Measurements from ENCODE around the gene LIPC.

Gene LIPC

DNA sequence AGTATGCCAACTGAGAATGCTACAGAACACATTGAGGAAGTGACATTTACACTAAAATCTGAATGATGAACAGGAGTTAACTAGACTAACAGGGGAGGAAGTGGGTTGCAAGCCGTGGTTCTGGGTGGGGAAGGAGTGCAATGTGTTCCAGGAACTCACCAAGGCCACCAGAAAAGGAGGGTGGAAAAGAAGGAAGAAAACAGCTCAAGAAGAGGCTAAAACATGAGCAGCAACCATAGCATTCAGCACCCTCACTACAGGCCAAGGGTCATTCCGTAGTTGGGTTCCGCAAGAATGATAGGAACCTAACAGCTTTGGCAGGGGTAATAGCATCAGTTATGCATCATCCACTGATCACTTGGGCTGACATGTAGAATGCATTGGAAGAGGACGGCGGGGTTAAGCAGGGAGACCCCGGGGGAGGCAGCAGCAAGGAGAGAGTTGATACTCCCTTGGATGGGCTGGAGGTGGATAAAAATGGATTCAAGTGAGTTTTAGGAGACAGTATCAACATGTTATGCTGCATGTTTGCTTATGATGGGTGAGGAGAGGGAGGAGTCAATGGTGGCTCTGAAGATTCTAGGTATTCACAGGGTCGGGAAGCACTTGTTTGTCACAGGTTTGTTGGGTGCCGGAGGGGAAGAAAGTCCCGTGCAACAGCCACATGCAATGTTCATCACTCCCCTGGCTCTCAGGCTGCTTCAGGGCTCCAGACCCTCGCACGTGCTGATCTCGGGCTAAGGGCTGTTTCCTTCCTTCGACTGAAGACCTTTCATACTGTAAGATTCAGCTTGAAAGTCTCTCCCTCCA lies 53.2 kb downstream of the LIPC start:
- Histone ChIP-seq H2AFZ (ENCODE audit: low read depth, low read length, severe bottlenecking) (no peak overlapping the region), H4K20me1 (ENCODE audit: low read depth, low read length) (no peaks in the 10 kb centered on the region), H3K4me2 (ENCODE audit: low read depth, low read length, poor library complexity, severe bottlenecking) (no peak overlapping the region), H3F3A (ENCODE audit: insufficient read depth) (no peaks in the 10 kb centered on the region), H3K9ac (ENCODE audit: low read length) (no peak overlapping the region), H3K9me2 (replicated peaks; ENCODE audit: insufficient read depth, low read length) (no peaks in the 10 kb centered on the region), H3K9me3 (ENCODE audit: insufficient read depth, low read length) (no peaks in the 10 kb centered on the region; the same call in 1 of the 2 replicates), H3K27me3 (ENCODE audit: low read length) (no peaks in the 10 kb centered on the region), H3K79me2 (ENCODE audit: insufficient read depth, low read length) (no peaks in the 10 kb centered on the region), H3K27ac (ENCODE audit: low read depth, low read length) (no peak overlapping the region), H3K4me3 (ENCODE audit: insufficient read depth, low read length, poor library complexity, severe bottlenecking) (no peak overlapping the region), H3K36me3 (ENCODE audit: low read length) (no peaks in the 10 kb centered on the region)
- TF ChIP-seq EZH2phosphoT487 (conservative IDR thresholded peaks at IDR 0.05; ENCODE audit: low read length) = no peak
- TF ChIP-seq, protein P1, sequence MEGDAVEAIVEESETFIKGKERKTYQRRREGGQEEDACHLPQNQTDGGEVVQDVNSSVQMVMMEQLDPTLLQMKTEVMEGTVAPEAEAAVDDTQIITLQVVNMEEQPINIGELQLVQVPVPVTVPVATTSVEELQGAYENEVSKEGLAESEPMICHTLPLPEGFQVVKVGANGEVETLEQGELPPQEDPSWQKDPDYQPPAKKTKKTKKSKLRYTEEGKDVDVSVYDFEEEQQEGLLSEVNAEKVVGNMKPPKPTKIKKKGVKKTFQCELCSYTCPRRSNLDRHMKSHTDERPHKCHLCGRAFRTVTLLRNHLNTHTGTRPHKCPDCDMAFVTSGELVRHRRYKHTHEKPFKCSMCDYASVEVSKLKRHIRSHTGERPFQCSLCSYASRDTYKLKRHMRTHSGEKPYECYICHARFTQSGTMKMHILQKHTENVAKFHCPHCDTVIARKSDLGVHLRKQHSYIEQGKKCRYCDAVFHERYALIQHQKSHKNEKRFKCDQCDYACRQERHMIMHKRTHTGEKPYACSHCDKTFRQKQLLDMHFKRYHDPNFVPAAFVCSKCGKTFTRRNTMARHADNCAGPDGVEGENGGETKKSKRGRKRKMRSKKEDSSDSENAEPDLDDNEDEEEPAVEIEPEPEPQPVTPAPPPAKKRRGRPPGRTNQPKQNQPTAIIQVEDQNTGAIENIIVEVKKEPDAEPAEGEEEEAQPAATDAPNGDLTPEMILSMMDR (IDR thresholded peaks at IDR 0.05; ENCODE audit: insufficient read depth, low read length, poor library complexity, severe bottlenecking) = no peak

DNA sequence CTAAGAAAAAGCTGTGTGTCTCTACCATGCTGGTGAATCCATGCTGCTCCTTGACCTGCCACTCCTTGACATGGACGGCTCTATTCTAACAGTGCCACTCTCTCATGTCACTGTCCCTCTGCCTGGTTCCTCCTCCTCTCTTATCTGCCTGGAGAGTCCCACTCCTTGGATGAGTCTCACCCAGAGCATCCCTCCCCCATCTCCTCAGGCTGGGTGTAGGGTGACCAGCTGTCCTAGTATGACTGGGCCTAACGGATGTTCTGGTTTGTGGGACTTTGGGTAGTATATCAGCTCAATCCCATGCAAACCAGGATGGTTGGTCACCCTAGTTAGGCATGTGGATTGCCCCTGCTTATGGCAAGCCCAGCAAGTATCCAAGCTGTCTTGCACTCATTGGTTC lies 54.3 kb downstream of the LIPC start:
- Histone ChIP-seq H3K4me3 (ENCODE audit: insufficient read depth, low read length, poor library complexity, severe bottlenecking) (no peak overlapping the region), H3K79me2 (ENCODE audit: insufficient read depth, low read length) (no peaks in the 10 kb centered on the region), H3K4me2 (ENCODE audit: low read depth, low read length, poor library complexity, severe bottlenecking) (no peak overlapping the region), H3K36me3 (ENCODE audit: low read length) (no peaks in the 10 kb centered on the region), H3K9me2 (replicated peaks; ENCODE audit: insufficient read depth, low read length) (no peaks in the 10 kb centered on the region), H3K9ac (ENCODE audit: low read length) (no peak overlapping the region), H3K27me3 (ENCODE audit: low read length) (no peaks in the 10 kb centered on the region), H2AFZ (ENCODE audit: low read depth, low read length, severe bottlenecking) (no peak overlapping the region), H4K20me1 (ENCODE audit: low read depth, low read length) (no peaks in the 10 kb centered on the region), H3K9me3 (ENCODE audit: insufficient read depth, low read length) (no peaks in the 10 kb centered on the region; the same call in 1 of the 2 replicates), H3F3A (ENCODE audit: insufficient read depth) (no peaks in the 10 kb centered on the region), H3K27ac (ENCODE audit: low read depth, low read length) (no peak overlapping the region)
- TF ChIP-seq, protein P1 (IDR thresholded peaks at IDR 0.05; ENCODE audit: insufficient read depth, low read length, poor library complexity, severe bottlenecking) = no peak
- TF ChIP-seq EZH2phosphoT487 (conservative IDR thresholded peaks at IDR 0.05; ENCODE audit: low read length) = no peak

DNA sequence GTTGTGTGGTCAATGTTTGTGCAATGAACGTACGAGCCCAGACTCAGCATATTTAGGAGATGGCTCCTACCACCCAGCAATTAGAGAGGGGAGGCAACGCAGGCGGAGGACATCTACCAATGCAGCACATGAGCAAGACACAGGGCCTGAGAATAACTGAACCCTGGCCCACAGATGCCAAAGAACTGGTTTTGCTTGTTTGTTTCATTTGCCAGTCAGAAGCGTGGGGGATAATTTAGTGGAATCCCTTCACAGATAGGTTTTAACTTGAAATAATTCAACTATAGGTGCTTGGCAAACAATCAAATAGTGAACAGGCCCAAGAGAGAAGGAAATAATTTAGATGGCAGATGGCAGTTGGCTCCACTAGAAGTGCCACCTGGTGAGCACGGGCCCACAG lies 54.8 kb downstream of the LIPC start:
- Histone ChIP-seq H3K9me3 (ENCODE audit: insufficient read depth, low read length) (no peaks in the 10 kb centered on the region; the same call in 1 of the 2 replicates), H3K36me3 (ENCODE audit: low read length) (no peaks in the 10 kb centered on the region), H3K4me2 (ENCODE audit: low read depth, low read length, poor library complexity, severe bottlenecking) (no peak overlapping the region), H3K9me2 (replicated peaks; ENCODE audit: insufficient read depth, low read length) (no peaks in the 10 kb centered on the region), H3K79me2 (ENCODE audit: insufficient read depth, low read length) (no peaks in the 10 kb centered on the region), H4K20me1 (ENCODE audit: low read depth, low read length) (no peaks in the 10 kb centered on the region), H3K9ac (ENCODE audit: low read length) (no peak overlapping the region), H3K27me3 (ENCODE audit: low read length) (no peaks in the 10 kb centered on the region), H3K27ac (ENCODE audit: low read depth, low read length) (no peak overlapping the region), H2AFZ (ENCODE audit: low read depth, low read length, severe bottlenecking) (no peak overlapping the region), H3F3A (ENCODE audit: insufficient read depth) (no peaks in the 10 kb centered on the region), H3K4me3 (ENCODE audit: insufficient read depth, low read length, poor library complexity, severe bottlenecking) (no peak overlapping the region)
- TF ChIP-seq, protein P1 (IDR thresholded peaks at IDR 0.05; ENCODE audit: insufficient read depth, low read length, poor library complexity, severe bottlenecking) = no peak
- no peak for TF ChIP-seq EZH2phosphoT487 (conservative IDR thresholded peaks at IDR 0.05; ENCODE audit: low read length)
